Measurements from ENCODE around the gene F2RL3. TPM values are rescaled to one million over a fixed set of nuclear protein-coding genes. Genes with fewer than 3 reads are reported as not detected.
"Not testable (repeated sequence)": the region's sequence is repeated elsewhere in the genome, so short reads cannot be mapped to it uniquely, and the experiment has no call there.

The F2RL3 gene
- total RNA-seq, 1 donor = not detected

DNA sequence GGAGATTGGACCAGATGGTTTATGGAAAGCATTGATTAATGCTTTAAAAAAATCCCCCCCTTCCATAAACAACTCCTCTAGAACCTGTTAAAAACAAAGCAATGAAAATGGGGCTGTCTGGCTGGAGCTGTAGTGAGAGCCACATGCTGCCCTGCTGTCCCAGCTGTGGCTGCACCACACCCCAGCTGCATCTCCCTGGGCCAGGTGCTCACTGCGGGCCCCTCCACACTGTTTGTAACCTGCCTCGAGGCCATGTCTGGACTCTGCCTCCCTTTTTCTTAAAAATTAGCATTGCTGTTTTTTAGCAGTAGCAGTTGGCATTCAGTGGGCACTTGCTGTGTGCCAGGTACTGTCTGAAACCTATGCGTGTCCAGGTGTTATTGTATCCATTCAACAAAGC is 15.2 kb upstream of the F2RL3 start:
- TF ChIP-seq, protein P1, sequence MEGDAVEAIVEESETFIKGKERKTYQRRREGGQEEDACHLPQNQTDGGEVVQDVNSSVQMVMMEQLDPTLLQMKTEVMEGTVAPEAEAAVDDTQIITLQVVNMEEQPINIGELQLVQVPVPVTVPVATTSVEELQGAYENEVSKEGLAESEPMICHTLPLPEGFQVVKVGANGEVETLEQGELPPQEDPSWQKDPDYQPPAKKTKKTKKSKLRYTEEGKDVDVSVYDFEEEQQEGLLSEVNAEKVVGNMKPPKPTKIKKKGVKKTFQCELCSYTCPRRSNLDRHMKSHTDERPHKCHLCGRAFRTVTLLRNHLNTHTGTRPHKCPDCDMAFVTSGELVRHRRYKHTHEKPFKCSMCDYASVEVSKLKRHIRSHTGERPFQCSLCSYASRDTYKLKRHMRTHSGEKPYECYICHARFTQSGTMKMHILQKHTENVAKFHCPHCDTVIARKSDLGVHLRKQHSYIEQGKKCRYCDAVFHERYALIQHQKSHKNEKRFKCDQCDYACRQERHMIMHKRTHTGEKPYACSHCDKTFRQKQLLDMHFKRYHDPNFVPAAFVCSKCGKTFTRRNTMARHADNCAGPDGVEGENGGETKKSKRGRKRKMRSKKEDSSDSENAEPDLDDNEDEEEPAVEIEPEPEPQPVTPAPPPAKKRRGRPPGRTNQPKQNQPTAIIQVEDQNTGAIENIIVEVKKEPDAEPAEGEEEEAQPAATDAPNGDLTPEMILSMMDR (IDR thresholded peaks at IDR 0.05; ENCODE audit: insufficient read depth, low read length) = no peak

DNA sequence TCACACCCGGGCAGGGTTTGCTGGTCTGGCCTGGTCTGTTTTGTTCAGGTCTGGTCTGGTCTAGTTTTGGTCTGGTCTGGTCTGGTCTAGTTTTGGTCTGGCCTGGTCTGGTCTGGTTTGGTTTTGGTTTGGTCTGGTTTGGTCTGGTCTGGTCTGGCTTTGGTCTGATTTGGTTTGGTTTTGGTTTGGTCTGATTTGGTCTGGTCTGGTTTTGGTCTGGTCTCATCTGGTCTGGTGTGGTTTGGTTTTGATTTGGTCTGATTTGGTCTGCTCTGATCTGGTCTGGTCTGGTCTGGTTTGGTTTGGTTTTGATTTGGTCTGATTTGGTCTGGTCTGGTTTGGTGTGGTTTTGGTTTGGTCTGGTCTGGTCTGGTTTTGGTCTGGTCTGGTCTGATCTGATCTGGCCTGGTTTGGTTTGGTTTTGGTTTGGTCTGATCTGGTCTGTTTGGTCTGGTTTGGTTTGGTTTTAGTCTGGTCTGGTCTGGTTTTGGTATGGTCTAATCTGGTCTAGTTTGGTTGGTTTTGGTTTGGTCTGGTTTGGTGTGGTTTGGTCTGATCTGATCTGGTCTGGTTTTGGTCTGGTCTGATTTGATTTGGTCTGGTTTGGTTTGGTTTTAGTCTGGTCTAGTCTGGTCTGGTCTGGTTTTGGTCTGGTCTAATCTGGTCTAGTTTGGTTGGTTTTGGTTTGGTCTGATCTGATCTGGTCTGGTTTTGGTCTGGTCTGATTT is 14.4 kb upstream of the F2RL3 start:
- TF ChIP-seq, protein P1 (IDR thresholded peaks at IDR 0.05; ENCODE audit: insufficient read depth, low read length) = no peak
- DNase-seq (ENCODE audit: low read depth) = no peak
- no peak overlapping the region for H3K4me3 ChIP-seq (ENCODE audit: low read depth, low read length)

More for the DNA sequence above, 15.2 kb upstream of the F2RL3 start:
- H3K4me3 ChIP-seq (ENCODE audit: low read depth, low read length) = no peak overlapping the region
- no peak for DNase-seq (ENCODE audit: low read depth)

DNA sequence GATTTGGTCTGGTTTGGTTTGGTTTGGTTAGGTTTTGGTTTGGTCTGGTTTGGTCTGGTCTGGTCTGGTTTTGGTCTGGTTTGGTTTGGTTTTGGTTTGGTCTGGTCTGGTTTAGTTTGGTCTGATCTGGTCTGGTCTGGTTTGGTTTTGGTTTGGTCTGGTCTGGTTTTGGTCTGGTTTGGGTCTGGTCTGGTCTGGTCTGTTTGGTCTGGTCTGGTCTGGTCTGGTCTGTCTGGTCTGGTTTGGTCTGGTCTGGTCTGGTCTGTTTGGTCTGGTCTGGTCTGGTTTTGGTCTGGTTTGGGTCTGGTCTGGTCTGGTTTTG is 13.9 kb upstream of the F2RL3 start:
- not testable (repeated sequence) for H3K4me3 ChIP-seq (ENCODE audit: low read depth, low read length); DNase-seq (ENCODE audit: low read depth)

DNA sequence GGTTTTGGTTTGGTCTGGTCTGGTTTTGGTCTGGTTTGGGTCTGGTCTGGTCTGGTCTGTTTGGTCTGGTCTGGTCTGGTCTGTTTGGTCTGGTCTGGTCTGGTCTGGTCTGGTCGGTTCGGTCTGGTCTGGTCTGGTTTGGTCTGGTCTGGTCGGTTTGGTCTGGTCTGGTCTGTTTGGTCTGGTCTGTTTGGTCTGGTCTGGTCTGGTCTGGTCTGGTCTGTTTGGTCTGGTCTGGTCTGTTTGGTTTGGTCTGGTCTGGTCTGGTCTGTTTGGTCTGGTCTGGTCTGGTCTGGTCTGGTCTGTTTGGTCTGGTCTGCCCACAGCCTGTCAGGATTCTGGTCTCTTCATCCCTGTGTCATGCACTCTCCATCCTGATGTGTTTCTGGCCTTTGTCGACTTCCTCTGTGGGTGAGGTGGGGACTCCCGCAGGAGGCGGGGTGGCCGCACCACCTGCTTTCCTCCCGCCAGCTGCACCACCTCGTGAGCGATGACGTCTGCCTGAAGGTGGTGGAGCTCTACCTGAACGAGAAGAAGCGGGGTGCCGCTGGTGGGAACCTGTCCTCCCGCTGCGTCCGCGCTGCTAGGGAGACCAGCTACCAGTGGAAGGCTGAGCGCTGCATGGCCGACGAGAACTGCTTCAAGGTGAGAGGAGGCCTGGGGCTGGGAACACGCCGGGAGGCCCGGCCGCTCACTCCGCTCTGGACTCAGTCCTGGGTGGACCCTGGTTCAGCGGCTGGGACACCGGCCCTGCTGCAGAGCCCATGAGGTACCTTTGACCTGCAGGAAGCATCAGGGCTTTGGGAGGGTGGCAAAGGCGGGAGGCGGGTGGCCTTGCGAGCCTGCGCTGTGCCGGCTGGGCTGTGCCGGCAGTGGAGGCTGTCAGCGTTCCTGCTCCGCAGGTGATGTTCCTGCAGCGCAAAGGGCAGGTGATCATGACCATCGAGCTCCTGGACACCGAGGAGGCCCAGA is 12.9 kb upstream of the F2RL3 start:
- no peak for DNase-seq (ENCODE audit: low read depth)
- no peak overlapping the region for H3K4me3 ChIP-seq (ENCODE audit: low read depth, low read length)
- TF ChIP-seq, protein P1 (IDR thresholded peaks at IDR 0.05; ENCODE audit: insufficient read depth, low read length) = no peak

DNA sequence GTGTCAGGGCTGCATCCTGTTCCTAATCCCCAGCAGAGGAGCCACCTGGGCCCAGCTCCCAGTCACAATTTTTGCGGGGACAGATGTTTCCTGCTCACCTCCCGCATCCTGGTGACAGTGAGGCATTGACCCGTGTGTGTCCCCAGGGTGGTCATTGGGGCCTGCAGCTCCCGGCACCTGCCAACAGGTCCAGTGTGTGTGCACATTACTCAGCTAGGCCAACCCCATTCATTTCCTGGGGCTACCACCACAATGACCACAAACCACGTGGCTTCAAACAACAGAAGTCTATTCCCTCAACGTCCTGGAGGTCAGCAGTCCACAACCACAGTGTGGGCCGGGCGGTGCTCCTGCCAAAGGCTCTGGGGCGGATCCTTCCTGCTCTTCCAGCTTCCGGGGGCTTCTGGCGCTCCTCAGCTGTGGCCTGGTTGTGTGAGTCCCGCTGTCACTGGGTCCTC is 11.9 kb upstream of the F2RL3 start:
- TF ChIP-seq, protein P1 (IDR thresholded peaks at IDR 0.05; ENCODE audit: insufficient read depth, low read length) = no peak
- DNase-seq (ENCODE audit: low read depth) = no peak
- no peak overlapping the region for H3K4me3 ChIP-seq (ENCODE audit: low read depth, low read length)

DNA sequence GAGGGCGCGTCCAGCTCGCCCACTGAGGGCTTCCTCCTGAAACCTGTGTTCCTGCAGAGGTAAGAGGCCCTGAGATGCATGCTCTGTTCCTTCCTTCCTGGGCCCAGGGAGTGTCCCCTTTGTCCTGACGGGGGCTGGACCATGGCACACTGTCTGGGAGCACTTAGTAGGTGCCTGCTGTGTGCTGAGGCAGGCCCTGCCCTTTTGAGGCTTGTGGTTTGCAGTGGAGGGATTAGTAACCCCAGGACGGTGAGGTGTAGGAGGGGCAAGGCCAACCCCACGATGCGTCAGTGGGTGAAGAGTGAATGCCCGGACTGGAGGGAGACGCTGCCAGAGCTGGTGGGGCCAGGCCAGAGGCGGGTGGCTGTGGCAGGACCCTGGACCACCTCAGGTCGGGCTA is 11.2 kb upstream of the F2RL3 start:
- TF ChIP-seq, protein P1 (IDR thresholded peaks at IDR 0.05; ENCODE audit: insufficient read depth, low read length) = no peak
- no peak for DNase-seq (ENCODE audit: low read depth)
- H3K4me3 ChIP-seq (ENCODE audit: low read depth, low read length) = no peak overlapping the region
